Measurements from ENCODE around the gene BAHCC1.

The BAHCC1 gene

DNA sequence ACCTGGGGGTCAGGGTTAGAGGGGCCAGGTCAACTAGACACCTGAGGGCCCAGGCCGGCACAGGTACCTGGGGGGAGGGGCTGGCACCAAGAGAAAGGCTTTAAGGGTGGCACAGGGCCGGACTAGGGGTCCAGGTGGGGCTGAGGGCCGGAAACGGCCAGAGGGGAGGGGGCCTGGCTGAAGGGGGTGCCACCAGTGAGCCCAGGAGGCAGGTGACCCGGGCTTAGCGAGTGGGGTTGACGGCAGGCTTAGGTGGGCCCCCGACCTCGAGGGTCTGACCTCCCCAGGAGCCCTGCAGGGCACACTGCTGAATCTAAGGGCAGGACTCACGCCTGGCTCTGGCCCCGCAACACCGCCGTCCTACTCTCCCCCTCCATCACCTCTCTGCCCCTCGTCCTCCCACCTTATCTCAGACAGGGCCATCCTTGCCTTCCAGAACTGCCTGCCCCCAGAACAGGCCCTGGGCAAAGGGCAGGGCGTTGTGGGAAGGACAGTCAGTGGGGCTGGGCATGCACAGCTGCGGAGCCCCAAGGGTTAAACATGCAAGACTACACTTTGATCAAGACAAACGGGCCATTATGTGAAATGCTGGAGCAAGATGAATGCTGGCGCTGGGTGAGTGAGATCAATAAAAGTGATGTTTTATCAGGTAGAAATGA is 73.0 kb downstream of the BAHCC1 start:
- H3K4me2 ChIP-seq (ENCODE audit: low read length), result no peak overlapping the region
- H3K79me1 ChIP-seq (ENCODE audit: low read length), result no peaks in the 10 kb centered on the region
- H3K4me1 ChIP-seq (ENCODE audit: control insufficient read depth in 1 of 2, insufficient read depth in 2 of 2, low read length in 2 of 2), result peaks cover 7 to 12% of the 10 kb centered on the region in 2 experiments
- H3K9me3 ChIP-seq (ENCODE audit: insufficient read depth, low read depth, low read length), result peaks cover 4% of the 10 kb centered on the region
- H2BK12ac ChIP-seq (ENCODE audit: low read length), result no peak overlapping the region
- no peak overlapping the region for H3K4ac ChIP-seq (ENCODE audit: low read depth, low read length)
- no peak overlapping the region for H3K9ac ChIP-seq (ENCODE audit: low read length)
- H3K27ac ChIP-seq (ENCODE audit: low read depth, low read length), result no peak overlapping the region
- H2AFZ ChIP-seq (ENCODE audit: insufficient read depth, low read length, poor library complexity), result no peak overlapping the region
- H2BK120ac ChIP-seq (ENCODE audit: insufficient read depth, low read length, poor library complexity), result no peak overlapping the region
- no peak overlapping the region for H3K4me3 ChIP-seq (ENCODE audit: low read depth, low read length)
- H3K36me3 ChIP-seq (ENCODE audit: control insufficient read depth in 1 of 2, insufficient read depth in 2 of 2, low read length in 2 of 2), result no peaks in the 10 kb centered on the region
- no CpG with 5 or more reads among the region's 18 CpGs for WGBS (ENCODE audit: extremely low coverage, insufficient coverage, insufficient read length)
- H3K27me3 ChIP-seq (ENCODE audit: insufficient read depth, low read length), result no peaks in the 10 kb centered on the region
- H2AK5ac ChIP-seq (ENCODE audit: low read length), result no peak overlapping the region
- no peak overlapping the region for H2BK5ac ChIP-seq (ENCODE audit: low read depth, low read length, poor library complexity)
- H4K12ac ChIP-seq (ENCODE audit: low read depth, low read length), result no peak overlapping the region
- no peak for DNase-seq
- no peak overlapping the region for H3K18ac ChIP-seq (ENCODE audit: low read length)
- H3K23ac ChIP-seq (ENCODE audit: low read length), result no peak overlapping the region
- no peak overlapping the region for H3K14ac ChIP-seq (ENCODE audit: low read length)
- H4K8ac ChIP-seq (ENCODE audit: low read depth, low read length), result no peak overlapping the region
- H4K91ac ChIP-seq (ENCODE audit: low read depth, low read length), result no peak overlapping the region
- H3K79me2 ChIP-seq (ENCODE audit: control insufficient read depth, insufficient read depth, low read length, poor library complexity), result no peaks in the 10 kb centered on the region

DNA sequence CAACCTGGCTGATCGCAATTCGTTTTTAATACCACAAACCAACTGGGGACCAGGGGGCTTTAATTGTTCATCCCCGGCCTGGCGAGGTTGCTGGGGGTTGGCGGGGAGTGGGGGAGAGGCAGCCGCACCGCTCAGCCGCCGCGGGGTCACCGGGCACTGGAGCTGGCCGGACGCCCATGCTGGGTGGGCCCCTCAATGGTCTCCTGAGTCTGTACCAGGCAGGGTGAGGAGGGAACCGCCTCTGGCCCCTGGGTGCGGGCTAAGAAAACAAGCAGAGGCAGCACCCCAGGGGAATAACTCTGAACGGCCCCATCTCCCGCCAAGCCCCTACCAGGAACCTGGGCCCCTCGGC is 73.5 kb downstream of the BAHCC1 start:
- Histone ChIP-seq H3K23ac (ENCODE audit: low read length) (no peak overlapping the region), H3K36me3 (ENCODE audit: control insufficient read depth in 1 of 2, insufficient read depth in 2 of 2, low read length in 2 of 2) (no peaks in the 10 kb centered on the region), H2BK120ac (ENCODE audit: insufficient read depth, low read length, poor library complexity) (no peak overlapping the region), H2AFZ (ENCODE audit: insufficient read depth, low read length, poor library complexity) (no peak overlapping the region), H3K9me3 (ENCODE audit: insufficient read depth, low read depth, low read length) (peaks cover 5% of the 10 kb centered on the region), H2AK5ac (ENCODE audit: low read length) (no peak overlapping the region), H3K4me1 (ENCODE audit: control insufficient read depth in 1 of 2, insufficient read depth in 2 of 2, low read length in 2 of 2) (peaks cover 7 to 12% of the 10 kb centered on the region in 2 experiments), H4K8ac (ENCODE audit: low read depth, low read length) (no peak overlapping the region), H3K4ac (ENCODE audit: low read depth, low read length) (no peak overlapping the region), H3K27me3 (ENCODE audit: insufficient read depth, low read length) (no peaks in the 10 kb centered on the region), H4K12ac (ENCODE audit: low read depth, low read length) (no peak overlapping the region), H3K4me3 (ENCODE audit: low read depth, low read length) (no peak overlapping the region), H3K4me2 (ENCODE audit: low read length) (no peak overlapping the region), H3K79me1 (ENCODE audit: low read length) (no peaks in the 10 kb centered on the region), H3K79me2 (ENCODE audit: control insufficient read depth, insufficient read depth, low read length, poor library complexity) (no peaks in the 10 kb centered on the region), H2BK5ac (ENCODE audit: low read depth, low read length, poor library complexity) (no peak overlapping the region), H3K14ac (ENCODE audit: low read length) (no peak overlapping the region), H3K27ac (ENCODE audit: low read depth, low read length) (no peak overlapping the region), H3K18ac (ENCODE audit: low read length) (no peak overlapping the region), H2BK12ac (ENCODE audit: low read length) (no peak overlapping the region), H4K91ac (ENCODE audit: low read depth, low read length) (no peak overlapping the region), H3K9ac (ENCODE audit: low read length) (no peak overlapping the region)
- no CpG with 5 or more reads among the region's 18 CpGs for WGBS (ENCODE audit: extremely low coverage, insufficient coverage, insufficient read length)
- DNase-seq, result no peak

DNA sequence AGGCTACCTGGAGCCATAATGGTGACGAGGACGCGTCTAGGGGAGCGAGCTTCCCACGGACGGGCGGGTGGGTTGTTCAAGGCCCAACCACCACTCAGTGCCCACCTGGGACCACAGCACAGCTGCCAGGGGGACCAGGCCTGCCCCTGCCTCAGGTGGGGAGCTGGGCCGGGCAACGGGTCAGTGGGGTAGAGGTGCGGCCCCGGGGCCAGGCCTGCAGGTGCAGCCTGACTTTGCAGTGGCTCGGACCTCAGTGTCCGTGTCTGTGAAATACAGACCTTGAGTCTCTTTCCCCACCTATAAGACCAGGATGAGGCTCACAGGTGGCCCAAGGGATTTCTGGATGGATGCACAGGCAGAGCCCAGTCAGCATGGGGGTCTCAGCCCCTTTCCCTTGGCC is 74.0 kb downstream of the BAHCC1 start:
- no peak overlapping the region for H4K91ac ChIP-seq (ENCODE audit: low read depth, low read length)
- no peak overlapping the region for H2BK12ac ChIP-seq (ENCODE audit: low read length)
- no peak overlapping the region for H3K18ac ChIP-seq (ENCODE audit: low read length)
- no peaks in the 10 kb centered on the region for H3K79me1 ChIP-seq (ENCODE audit: low read length)
- H3K9me3 ChIP-seq (ENCODE audit: insufficient read depth, low read depth, low read length), result peaks cover 7% of the 10 kb centered on the region
- no peak overlapping the region for H3K9ac ChIP-seq (ENCODE audit: low read length)
- no peak overlapping the region for H4K8ac ChIP-seq (ENCODE audit: low read depth, low read length)
- no peaks in the 10 kb centered on the region for H3K36me3 ChIP-seq (ENCODE audit: control insufficient read depth in 1 of 2, insufficient read depth in 2 of 2, low read length in 2 of 2)
- no peak overlapping the region for H3K14ac ChIP-seq (ENCODE audit: low read length)
- no peak overlapping the region for H4K12ac ChIP-seq (ENCODE audit: low read depth, low read length)
- H3K27me3 ChIP-seq (ENCODE audit: insufficient read depth, low read length), result no peaks in the 10 kb centered on the region
- H3K4me1 ChIP-seq (ENCODE audit: control insufficient read depth in 1 of 2, insufficient read depth in 2 of 2, low read length in 2 of 2), result peaks cover 7 to 12% of the 10 kb centered on the region in 2 experiments
- no peak overlapping the region for H3K4me2 ChIP-seq (ENCODE audit: low read length)
- no peak overlapping the region for H3K23ac ChIP-seq (ENCODE audit: low read length)
- no peak overlapping the region for H2AK5ac ChIP-seq (ENCODE audit: low read length)
- no peak overlapping the region for H2AFZ ChIP-seq (ENCODE audit: insufficient read depth, low read length, poor library complexity)
- H2BK120ac ChIP-seq (ENCODE audit: insufficient read depth, low read length, poor library complexity), result no peak overlapping the region
- H3K4ac ChIP-seq (ENCODE audit: low read depth, low read length), result no peak overlapping the region
- DNase-seq, result no peak
- WGBS (ENCODE audit: extremely low coverage, insufficient coverage, insufficient read length), result no CpG with 5 or more reads among the region's 13 CpGs
- H3K4me3 ChIP-seq (ENCODE audit: low read depth, low read length), result no peak overlapping the region
- H3K79me2 ChIP-seq (ENCODE audit: control insufficient read depth, insufficient read depth, low read length, poor library complexity), result no peaks in the 10 kb centered on the region
- no peak overlapping the region for H2BK5ac ChIP-seq (ENCODE audit: low read depth, low read length, poor library complexity)
- H3K27ac ChIP-seq (ENCODE audit: low read depth, low read length), result no peak overlapping the region

DNA sequence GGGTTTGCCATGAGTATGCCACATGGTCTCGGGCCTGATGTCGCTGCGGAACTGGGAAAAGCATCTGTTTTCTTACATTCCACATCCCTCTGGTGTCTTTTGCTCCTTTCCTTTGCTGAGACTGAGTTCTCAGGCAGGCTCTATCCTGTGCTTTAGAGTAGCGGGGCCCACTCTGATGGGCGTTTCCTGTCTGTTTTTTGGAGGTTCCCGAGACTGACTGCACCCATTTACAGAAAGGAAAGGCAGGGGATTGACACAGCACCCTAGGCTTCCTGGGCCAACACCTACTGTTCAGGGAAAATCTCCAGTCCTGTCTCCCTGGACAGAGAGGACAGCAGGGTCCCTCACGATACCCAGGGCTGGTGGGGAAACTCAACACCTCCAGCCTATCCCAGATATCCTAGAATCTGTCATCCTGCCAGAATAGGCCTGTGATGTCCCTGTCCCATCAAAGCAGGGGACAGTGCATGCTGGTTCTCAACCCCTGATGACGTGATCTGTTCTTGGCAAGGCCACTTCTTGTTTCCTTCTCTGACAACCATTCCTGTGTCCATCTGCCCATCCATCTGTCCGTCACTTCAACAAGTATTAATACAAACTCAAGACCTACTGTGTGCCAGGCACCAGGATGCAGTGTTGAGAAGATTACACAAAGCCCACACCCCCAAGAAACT is 75.2 kb downstream of the BAHCC1 start:
- Histone ChIP-seq H3K9ac (ENCODE audit: low read length) (no peak overlapping the region), H2AK5ac (ENCODE audit: low read length) (no peak overlapping the region), H3K23ac (ENCODE audit: low read length) (no peak overlapping the region), H3K27me3 (ENCODE audit: insufficient read depth, low read length) (no peaks in the 10 kb centered on the region), H3K4me3 (ENCODE audit: low read depth, low read length) (no peak overlapping the region), H2BK5ac (ENCODE audit: low read depth, low read length, poor library complexity) (no peak overlapping the region), H3K27ac (ENCODE audit: low read depth, low read length) (no peak overlapping the region), H2BK120ac (ENCODE audit: insufficient read depth, low read length, poor library complexity) (no peak overlapping the region), H3K9me3 (ENCODE audit: insufficient read depth, low read depth, low read length) (peaks cover 7% of the 10 kb centered on the region), H3K4ac (ENCODE audit: low read depth, low read length) (no peak overlapping the region), H4K91ac (ENCODE audit: low read depth, low read length) (no peak overlapping the region), H3K4me2 (ENCODE audit: low read length) (no peak overlapping the region), H2AFZ (ENCODE audit: insufficient read depth, low read length, poor library complexity) (no peak overlapping the region), H3K79me1 (ENCODE audit: low read length) (no peaks in the 10 kb centered on the region), H4K12ac (ENCODE audit: low read depth, low read length) (no peak overlapping the region), H3K79me2 (ENCODE audit: control insufficient read depth, insufficient read depth, low read length, poor library complexity) (no peaks in the 10 kb centered on the region), H3K36me3 (ENCODE audit: control insufficient read depth in 1 of 2, insufficient read depth in 2 of 2, low read length in 2 of 2) (no peaks in the 10 kb centered on the region), H2BK12ac (ENCODE audit: low read length) (no peak overlapping the region), H3K4me1 (ENCODE audit: control insufficient read depth in 1 of 2, insufficient read depth in 2 of 2, low read length in 2 of 2) (peaks cover 7 to 12% of the 10 kb centered on the region in 2 experiments), H3K18ac (ENCODE audit: low read length) (no peak overlapping the region), H4K8ac (ENCODE audit: low read depth, low read length) (no peak overlapping the region), H3K14ac (ENCODE audit: low read length) (no peak overlapping the region)
- WGBS (ENCODE audit: extremely low coverage, insufficient coverage, insufficient read length), result no CpG with 5 or more reads among the region's 9 CpGs
- DNase-seq, result no peak

Data from trophoblast cell (in vitro differentiated cells and primary cell).